Left colon (tissue), 2 donors: ENCODE data around the gene CNN1. TPM values are rescaled to one million over a fixed set of nuclear protein-coding genes. Genes with fewer than 3 reads are reported as not detected.

ENCODE experiments used
- ATAC-seq: fragments of 200-7000 bp; cut with Tn5 transposase; one replicate; pipeline ENCODE4 v1.9.1; 2020; ENCODE audit warnings: mild to moderate bottlenecking, moderate library complexity
- DNase-seq, 2 donors: peaks; one replicate each; pipeline ENCODE4 v3.0.0-alpha.2; 2020
- intact Hi-C, 2 donors: fragments of 100-400 bp; cut with DNase I in 1 of 2; cut with micrococcal nuclease in 1 of 2; formaldehyde crosslinking; loops; one replicate each; pipeline versions ENCODE4 v1.11.2 to v1.14.0; 2022; cut with DNase I, micrococcal nuclease
- long read RNA-seq: library from polyadenylated mRNA; unstranded; transcript quantifications from one replicate; pipeline ENCODE4 v2.0.0, GENCODE V29; 2021
- total RNA-seq, 2 donors: library from RNA; stranded (reverse); fragmentation: NEBNext Ultra II Directional; extraction: Animal tissue kit (Norgen Biotek cat#: 25700); gene quantifications; one replicate each; pipeline ENCODE4 v1.2.1, GENCODE V29; 2021
- donor health status: DM: no; HTN: no; CAD: no.
- donor health status: DM: yes; HTN: yes; CAD: no.

Gene CNN1
- total RNA-seq: 100 to 1,000 TPM in 1 of 2 donors, 1 to 10 TPM in 1; 6.9 to 254 TPM
- long read RNA-seq, transcript CNN1-201 (7 exons, 1,633 nt): major isoform, 6 of 6 reads
- long read RNA-seq, partial matches to known transcripts: 0 of 6 reads
- long read RNA-seq, other reads (novel, unspliced or antisense): 0 of 6 reads

DNA sequence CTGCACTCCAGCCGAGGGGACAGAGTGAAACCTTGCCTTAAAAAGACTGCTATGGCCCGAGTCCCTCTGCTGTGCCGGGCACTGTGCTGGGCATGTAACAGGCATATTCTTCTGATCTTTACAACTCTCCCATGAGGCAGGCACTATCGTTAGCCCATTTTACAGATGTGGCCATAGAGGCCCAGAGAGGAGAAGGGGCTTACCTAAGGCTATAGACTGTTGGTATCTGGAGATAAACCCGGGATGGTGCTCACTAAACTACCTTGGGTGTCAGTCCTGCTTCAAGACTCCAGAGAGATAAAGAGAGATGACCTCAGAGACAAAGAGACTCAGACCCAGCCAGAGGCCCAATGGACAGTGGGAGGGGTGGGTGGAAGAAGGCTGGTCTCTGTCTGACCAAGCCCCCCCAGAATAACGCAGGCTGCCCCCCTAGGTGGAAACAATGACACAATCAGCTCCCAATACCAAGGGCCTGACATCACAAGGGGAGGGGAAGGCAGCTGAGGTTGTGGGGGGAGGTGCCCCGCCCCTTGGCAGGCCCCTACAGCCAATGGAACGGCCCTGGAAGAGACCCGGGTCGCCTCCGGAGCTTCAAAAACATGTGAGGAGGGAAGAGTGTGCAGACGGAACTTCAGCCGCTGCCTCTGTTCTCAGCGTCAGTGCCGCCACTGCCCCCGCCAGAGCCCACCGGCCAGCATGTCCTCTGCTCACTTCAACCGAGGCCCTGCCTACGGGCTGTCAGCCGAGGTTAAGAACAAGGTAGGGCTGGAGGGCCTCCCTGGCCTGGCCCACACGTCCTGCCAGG, at the start of gene CNN1:
Gene CNN1, plus strand, starts transcription at position 620 of the 805 bp plus-strand sequence. Its CDS starts 77 bp downstream, at position 697.
- peak; percentile 43 to 83 for DNase-seq
- intact Hi-C loops: no loop called here
- peak; percentile 21 for ATAC-seq

DNA sequence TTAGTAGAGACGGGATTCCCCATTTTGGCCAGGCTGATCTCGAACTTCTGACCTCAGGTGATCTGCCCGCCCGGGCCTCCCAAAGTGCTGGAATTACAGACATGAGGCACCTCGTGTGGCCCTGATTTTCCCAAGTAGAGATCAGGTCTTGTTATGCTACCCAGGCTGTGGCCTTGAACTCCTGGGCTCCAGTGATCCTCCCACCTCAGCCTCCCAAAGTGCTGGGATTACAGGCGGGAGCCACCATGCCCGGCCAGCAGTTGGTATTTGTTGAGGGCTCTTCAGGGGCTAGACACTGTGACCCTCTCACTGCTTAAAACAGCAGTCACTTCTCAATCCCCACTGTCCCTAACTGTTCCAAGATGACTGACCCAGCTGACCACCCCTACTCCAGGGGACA, 49.3 kb upstream of the CNN1 start:
- no peak for ATAC-seq
- no peak for DNase-seq
- intact Hi-C loops: loop anchor here in 1 of 2 donors (10.0 kb wide), 1 partner anchor 195 kb away; the partner anchor contains the start of gene TSPAN16

DNA sequence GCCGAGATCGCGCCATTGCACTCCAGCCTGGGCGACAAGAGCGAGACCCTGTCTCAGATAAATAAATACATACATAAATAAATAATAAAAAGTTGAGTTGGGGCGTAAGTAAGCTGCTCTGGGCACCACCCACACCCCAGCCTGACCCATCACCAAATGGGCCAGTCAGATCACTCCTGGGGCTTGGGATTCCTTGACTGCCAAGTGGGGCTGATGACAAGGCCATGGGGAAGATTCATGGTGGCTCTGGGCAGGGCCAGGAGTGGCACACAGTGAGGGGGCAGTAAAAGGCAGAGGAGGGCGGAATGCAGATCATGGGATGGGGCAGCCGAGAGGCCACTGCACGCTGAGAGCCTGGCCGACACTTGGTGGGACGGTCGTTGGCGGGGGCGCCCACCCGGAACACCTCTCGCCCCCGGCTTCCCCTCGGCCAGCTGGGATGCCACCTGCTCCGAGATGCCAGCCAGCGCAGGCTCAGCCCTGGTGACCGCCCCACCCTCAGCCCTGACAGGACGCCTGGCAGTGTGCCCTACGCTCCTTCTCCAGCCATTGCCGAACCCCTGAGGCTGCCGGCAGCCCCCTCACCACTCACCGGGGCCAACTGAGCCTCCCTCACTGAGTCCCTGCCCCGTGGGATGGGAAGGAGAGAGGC, 43.9 kb upstream of the CNN1 start:
- intact Hi-C loops: loop anchor here in 1 of 2 donors (10.0 kb wide), 1 partner anchor 90 kb away; no protein-coding TSS in a partner anchor
- ATAC-seq: no peak
- no peak for DNase-seq

DNA sequence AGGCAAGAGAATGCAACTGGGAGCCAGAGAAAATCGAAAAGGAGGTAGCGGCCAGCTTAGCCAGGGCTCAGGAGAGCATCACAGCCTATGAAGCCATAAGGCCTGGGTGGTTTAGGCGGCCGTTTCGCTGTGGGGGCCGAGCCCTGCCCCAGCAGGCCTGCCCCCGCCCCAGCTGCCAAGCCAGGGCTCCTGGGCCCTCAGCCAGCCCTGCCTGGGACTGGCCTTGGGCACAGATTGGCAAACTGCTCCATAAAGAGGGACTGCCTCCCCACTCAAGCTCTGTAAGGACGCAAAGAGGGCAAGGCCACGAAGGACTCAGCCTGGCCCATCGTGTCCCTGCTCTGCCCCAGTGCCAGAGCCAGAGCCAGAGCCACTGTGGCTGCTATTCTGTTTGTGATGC, 43.2 kb upstream of the CNN1 start:
- no peak for DNase-seq
- no peak for ATAC-seq
- intact Hi-C loops: loop anchor here in 1 of 2 donors (10.0 kb wide), 1 partner anchor 89 kb away; no protein-coding TSS in a partner anchor

DNA sequence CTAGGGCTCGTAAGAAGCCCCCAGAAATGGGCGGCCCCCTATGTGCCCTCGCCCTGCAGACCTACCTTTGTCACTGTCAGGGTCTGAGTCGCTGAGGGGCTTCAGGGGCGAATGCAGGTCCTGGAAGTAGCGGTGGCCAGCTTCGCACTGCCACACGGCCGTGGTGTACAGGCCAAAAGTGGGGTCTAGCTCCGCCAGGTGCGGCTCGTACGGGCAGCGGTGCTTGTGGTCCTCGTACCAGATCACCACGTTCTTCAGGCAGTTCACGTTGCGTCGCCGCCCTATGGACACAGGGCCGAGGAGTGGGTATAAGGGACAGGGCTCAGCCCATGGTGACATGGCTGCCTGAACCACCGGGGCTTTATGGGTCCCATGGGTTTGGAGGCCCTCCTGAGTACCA, 42.8 kb upstream of the CNN1 start:
- intact Hi-C loops: loop anchor here in 1 of 2 donors (10.0 kb wide), 1 partner anchor 89 kb away; no protein-coding TSS in a partner anchor
- no peak for ATAC-seq
- DNase-seq: no peak

DNA sequence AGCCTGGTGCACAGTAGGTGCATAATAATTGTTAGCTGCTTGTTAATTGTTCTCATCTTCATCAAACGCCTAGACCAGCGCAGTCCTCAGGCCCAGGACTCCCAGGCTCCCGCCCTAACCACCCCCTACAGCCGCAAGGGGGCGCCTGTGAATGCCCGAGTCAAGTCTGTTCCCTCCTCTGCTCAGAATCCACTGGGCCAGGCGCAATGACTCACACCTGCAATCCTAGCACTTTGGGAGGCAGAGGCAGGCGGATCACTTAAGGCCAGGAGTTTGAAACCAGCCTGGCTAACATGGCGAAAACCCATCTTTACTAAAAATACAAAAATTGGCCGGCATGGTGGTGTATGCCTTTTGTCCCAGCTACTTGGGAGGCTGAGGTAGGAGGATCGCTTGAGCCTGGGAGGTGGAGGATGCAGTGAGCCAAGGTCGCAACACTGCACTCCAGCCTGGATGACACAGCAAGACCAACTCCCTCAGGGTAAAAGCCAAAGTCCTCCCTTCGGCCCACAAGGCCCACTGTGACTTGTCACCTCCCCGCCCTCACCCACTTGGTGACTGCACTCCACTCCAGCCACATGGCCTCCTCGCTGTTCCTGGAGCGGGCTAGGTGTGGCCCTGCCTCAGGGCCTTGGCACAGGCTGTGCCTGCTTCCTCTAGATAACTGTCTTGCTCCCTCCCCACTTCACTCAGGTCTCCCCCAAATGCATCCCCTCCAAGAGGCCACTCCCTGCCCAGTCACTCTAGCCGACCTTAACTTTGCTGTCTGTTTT, 42.1 kb upstream of the CNN1 start:
- DNase-seq: peak; percentile 62 to 79
- intact Hi-C loops: loop anchor here in 1 of 2 donors (10.0 kb wide), 1 partner anchor 88 kb away; no protein-coding TSS in a partner anchor
- ATAC-seq: peak; percentile 84

DNA sequence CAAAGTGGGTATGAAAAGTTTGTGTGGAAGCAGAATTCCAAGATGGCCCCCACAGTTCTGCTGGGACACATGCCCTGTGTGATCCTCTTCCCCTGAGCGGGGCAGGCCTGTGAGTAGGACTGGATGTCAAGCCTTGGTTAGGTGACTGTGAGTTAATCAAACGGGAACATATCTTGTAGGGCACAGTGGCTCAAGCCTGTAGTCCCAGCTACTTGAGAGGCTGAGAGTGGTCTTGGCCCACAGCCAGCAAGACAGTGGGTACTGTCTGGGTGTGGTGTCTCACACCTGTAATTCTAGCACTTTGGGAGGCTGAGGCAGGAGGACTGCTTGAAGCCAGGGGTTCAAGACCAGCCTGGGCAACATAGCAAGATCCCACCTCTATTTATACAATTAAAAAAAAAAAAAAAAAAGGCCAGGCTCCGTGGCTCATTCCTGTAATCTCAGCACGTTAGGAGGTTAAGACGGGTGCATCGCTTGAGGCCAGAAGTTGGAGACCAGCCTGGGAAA, 39.4 kb upstream of the CNN1 start:
- no peak for DNase-seq
- intact Hi-C loops: loop anchor here in 1 of 2 donors (10.0 kb wide), 1 partner anchor 86 kb away; no protein-coding TSS in a partner anchor
- ATAC-seq: no peak

DNA sequence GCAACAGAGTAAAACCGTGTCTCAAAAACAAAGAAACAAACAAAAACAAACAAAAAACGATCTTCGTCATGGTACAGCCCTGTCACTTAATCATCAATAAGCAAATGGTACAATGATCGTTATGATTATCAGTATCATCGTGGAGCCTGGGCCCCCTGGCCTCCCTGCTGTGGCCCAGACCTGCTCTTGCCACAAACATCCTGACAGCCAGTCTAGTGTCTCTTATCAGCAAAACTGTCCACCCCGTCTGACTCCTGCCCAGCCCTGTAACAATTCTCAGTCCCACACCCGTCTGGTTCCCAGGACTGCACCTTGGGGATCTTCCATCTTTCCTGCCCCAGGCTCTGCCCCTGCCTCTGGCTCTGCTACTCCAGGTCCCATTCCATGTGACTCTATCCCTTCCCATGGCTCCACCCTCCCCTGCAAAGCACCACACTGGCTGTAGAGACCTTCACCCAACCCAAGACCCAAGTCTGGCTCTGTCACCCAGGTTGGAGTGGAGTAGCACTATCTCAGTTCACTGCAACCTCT, 38.7 kb upstream of the CNN1 start:
- DNase-seq (no peak), ATAC-seq (no peak)
- intact Hi-C loops: loop anchor here in 1 of 2 donors (10.0 kb wide), 1 partner anchor 85 kb away; no protein-coding TSS in a partner anchor

DNA sequence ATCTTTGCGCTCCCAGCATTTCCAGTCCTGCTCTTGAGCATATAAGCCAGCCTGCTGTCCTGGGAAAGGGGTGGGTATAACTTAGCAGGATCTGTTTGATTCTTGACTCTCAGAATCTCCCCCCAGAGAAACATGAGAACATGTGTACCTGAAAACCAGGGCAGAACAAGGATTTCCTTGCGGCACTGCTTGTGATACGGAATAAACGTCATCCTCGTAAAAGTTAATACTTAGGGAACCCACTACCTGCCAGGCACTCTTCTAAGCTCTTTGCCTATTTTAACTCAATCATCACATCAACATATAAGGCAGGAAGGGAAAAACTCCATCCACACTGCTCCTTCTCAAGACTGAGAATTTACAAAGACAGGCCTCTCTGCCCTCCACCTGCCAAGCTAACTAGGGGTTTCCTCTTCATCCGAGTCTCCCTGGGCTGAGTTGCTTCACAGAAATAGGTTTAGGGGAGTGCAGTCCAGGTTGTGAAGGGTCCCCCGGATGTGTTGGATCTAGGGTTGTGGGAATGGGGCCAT, 34.1 kb upstream of the CNN1 start:
- intact Hi-C loops: no loop called here
- DNase-seq: no peak
- ATAC-seq: no peak

DNA sequence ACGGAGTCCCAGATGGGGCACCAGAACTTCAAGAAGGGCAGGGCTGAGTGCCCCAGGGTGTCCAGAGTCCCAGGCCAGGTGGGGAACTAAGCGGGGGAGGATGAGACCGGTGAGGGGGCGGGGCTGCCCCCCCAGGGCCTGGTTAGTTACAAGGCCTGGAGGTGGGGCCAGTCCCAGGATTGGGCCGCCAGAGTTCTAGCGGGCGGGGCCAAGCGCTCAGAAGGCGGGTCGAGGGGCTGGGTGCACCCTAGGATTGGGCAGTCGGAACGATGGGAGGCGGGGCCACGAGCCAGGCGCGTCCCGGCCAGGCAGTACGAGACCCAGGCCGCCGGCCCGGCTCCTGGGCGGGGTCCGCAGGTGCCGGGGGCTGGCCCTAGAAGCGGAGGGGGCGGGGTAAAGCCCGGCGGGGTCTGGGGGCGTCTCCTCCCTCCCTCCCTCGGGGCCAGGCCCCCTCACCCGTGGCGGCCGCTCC, 33.6 kb upstream of the CNN1 start:
- intact Hi-C loops: no loop called here
- ATAC-seq (peak; percentile 91), DNase-seq (peak; percentile 99)

DNA sequence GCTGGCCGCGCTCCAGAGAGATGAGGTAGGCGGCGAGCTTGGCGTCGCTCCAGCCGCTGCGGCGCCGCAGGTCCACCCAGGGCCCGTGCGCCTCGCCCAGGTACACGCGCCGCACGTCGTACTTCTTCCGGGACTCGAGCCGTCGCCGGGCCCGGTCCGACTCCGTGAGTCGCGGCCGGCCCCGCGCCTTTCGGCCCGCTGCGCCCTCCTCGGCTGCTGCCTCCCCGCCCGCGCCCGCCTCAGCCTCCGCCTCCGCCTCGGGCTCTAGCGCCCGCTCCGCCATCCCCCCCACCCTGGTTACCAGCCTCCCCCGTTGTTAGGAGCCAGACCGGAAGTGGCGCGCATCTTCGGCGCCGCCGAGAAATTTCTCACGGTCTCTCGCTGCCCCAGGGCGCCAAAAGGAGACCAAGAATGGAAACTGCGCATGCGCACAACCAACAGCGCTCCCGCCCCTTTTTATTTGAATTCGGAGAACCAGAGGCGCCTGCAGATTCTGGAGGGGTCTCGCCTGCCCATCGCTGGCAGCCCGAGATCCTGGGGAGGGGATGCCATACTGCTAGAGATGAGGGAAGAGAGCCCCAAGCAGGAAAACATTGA, 33.0 kb upstream of the CNN1 start, which contains the start of gene ZNF653:
Gene ZNF653, minus strand, starts transcription at position 336 of the 597 bp plus-strand sequence. Its CDS starts 53 bp downstream, at position 283.
- DNase-seq (peak; percentile 94), ATAC-seq (peak; percentile 78)
- intact Hi-C loops: no loop called here

DNA sequence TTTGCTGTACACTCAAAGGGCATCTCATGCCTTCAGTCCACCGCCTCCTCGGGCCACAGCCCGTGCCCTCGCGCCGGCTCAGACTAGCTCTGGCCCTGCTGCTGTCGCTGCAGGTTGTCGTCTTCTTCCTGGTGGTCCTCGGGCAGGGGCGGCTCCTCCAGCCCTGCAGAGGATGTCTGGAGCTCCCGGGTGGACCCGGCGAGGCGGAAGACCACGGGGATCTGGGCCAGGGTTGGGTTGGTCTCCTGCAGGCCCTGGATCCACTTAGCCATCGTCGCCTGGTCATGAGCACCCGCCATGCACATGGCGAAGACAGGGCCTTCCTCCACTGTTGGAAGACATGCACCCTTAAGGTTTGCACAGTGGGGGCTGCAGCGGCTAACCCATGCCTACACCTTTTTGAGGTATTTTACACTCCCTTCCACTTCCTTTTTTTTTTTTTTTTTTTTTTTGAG, 32.5 kb upstream of the CNN1 start:
- ATAC-seq: peak; percentile 39
- intact Hi-C loops: no loop called here
- DNase-seq: peak in 1 of 2 donors; percentile 28

DNA sequence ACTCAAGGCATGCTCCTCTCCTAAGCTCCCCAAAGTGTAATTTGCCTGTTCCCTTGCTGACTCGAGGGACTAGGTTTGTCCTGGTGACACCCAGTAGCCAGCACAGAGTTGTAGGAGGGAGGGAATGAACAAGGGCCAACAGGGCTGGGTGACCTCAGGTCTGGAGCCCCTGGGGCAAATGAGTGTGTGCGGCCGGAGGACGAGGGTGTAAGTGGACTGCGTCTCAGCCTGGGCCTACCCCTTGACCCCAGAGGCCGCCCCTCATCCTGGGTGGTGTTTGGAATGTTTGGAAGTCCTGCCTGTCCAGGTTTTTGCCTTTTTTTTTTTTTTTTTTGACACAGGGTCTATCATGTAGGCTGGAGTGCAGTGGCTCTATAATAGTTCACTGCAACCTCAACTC, 31.7 kb upstream of the CNN1 start:
- ATAC-seq (no peak), DNase-seq (no peak)
- intact Hi-C loops: no loop called here

DNA sequence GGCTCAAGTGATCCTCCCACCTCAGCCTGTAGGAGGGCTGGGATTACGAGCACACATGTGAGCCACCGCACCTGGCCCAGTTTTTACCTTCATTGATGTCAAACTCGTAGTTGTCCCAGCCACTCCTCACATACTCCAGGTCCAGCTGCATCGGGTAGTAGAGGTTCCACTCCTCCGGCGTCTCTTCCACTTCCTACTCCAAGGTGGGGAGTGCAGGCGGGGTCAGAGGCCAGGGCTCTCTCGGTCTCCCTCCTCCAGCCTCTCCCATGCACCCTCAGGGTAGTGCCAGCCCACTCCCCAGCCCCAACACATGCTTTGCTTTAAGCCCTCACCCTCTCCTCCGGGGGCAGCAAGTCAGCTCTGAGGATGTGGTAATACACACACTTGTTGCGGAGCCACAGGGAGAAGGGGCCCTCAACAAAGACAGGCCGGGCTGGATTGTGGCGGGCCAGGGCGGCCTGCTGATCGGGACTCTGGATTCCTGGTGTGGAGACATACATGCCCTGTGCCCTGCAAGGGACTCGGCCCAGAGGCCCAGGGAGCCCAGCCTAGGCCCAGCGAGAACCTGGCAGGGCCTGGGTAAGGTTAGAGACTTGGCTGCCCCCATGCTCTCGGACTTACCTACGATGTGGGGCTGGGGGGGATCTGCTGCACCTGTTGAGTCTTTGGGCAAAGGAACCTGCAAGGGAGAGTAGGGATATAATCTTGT, 31.1 kb upstream of the CNN1 start:
- intact Hi-C loops: no loop called here
- no peak for ATAC-seq
- no peak for DNase-seq

DNA sequence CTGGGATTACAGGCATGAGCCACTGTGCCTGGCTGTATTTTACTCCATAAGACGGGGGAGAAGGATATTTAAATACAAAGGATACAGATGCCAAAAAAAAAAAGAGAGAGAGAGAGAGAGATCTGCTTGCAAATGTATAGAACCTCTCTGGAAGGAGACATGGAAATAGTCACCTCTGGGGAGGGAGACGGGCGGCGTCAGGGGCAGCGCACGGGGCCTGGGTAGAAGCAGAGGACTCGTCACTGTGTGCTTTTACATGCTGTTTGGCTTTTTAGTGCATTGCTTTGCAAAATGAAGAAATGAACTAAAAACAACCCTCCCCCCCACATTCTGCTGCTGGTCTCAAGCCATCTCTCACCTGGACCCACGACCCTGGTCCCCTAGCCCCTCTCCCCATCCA, 28.2 kb upstream of the CNN1 start:
- intact Hi-C loops: no loop called here
- DNase-seq (no peak), ATAC-seq (no peak)

DNA sequence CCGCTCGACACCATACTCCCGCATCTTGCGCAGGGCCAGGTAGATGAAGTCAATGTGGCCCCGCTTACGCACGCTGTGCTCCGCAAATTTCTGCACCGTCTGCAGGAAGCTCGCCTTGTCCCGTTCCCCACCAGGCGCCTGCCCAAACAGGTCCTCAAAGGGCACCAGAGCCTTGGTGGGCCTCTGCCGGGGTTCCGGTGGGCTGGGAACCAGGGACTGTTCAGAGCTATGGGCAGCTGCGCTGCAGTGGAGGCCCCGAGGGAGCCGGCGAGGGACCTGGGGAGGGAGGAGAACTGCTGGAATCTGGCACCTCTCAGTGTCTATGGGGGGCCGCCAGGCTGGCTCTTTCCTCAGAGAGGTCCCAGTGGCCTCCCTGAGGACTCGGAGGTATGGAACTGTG, 24.7 kb upstream of the CNN1 start:
- intact Hi-C loops: no loop called here
- ATAC-seq: no peak
- no peak for DNase-seq

DNA sequence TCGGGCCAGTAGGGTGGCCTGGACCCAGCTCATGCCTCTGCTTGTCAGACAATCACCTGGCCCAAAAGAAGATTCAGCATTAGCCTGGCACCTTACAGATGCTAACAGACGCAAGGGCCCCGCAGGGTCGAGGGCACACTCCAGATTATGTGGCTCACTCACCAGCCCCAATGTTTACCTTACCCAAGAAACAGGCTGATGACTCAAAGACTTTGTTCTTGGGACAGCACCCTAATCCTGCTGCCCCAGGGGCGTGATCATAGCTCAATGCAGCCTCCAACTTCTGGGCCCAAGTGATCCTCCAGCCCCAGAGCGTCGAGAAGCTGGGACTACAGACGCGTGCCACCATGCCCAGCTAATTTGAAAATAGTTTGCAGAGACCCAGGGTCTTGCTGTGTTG, 19.5 kb upstream of the CNN1 start:
- no peak for ATAC-seq
- intact Hi-C loops: no loop called here
- no peak for DNase-seq
